Stimulated activated CD8-positive, alpha-beta memory T cell treated with anti-CD3 and anti-CD28 coated beads, Interleukin-15, amount 100 ng/mL, for 24 hours (primary cell): ENCODE results near the gene KANSL3.
"Not testable (repeated sequence)": the region's sequence is repeated elsewhere in the genome, so short reads cannot be mapped to it uniquely, and the experiment has no call there.

Experiments
- DNase-seq: peaks from one replicate; pipeline ENCODE4 v3.0.0-alpha.2; 2020; ENCODE audit warnings: low read depth

The KANSL3 gene

GRCh38 chr2:96654791-96655190 lies 16.7 kb upstream of the KANSL3 start:
- not testable (repeated sequence) for DNase-seq

GRCh38 chr2:96651793-96652192 lies 13.7 kb upstream of the KANSL3 start:
- no peak for DNase-seq

- DNase-seq = no peak
Measured at GRCh38 chr2:96649342-96649741, 11.2 kb upstream of the KANSL3 start.

GRCh38 chr2:96648306-96648930 lies 10.3 kb upstream of the KANSL3 start:
- no peak for DNase-seq

- DNase-seq = no peak
Measured at GRCh38 chr2:96647681-96648080, 9.6 kb upstream of the KANSL3 start.

GRCh38 chr2:96642564-96643360 lies 4.7 kb upstream of the KANSL3 start, which contains the start of gene FER1L5:
Gene FER1L5 (plus strand): TSS chr2:96642764. CDS start chr2:96642837, 73 bp downstream.
- no peak for DNase-seq

GRCh38 chr2:96637385-96638143 lies 548 bp downstream of the KANSL3 start:
- DNase-seq = peak; percentile 61

GRCh38 chr2:96636551-96637171 lies 1.5 kb downstream of the KANSL3 start:
- DNase-seq = no peak

GRCh38 chr2:96633641-96634040 lies 4.5 kb downstream of the KANSL3 start:
- DNase-seq = no peak

GRCh38 chr2:96631804-96632435 lies 6.2 kb downstream of the KANSL3 start:
- no peak for DNase-seq

- DNase-seq = no peak
Measured at GRCh38 chr2:96626553-96626942, 11.6 kb downstream of the KANSL3 start.

GRCh38 chr2:96625571-96626552 lies 12.2 kb downstream of the KANSL3 start:
- no peak for DNase-seq

GRCh38 chr2:96623116-96623515 lies 15.0 kb downstream of the KANSL3 start:
- DNase-seq = no peak

- DNase-seq = no peak
Measured at GRCh38 chr2:96622544-96622943, 15.6 kb downstream of the KANSL3 start.

GRCh38 chr2:96618596-96619283 lies 19.4 kb downstream of the KANSL3 start:
- no peak for DNase-seq

GRCh38 chr2:96617012-96617411 lies 21.1 kb downstream of the KANSL3 start:
- no peak for DNase-seq

- no peak for DNase-seq
Measured at GRCh38 chr2:96616535-96616934, 21.6 kb downstream of the KANSL3 start.

- no peak for DNase-seq
Measured at GRCh38 chr2:96616128-96616527, 22.0 kb downstream of the KANSL3 start.

- no peak for DNase-seq
Measured at GRCh38 chr2:96608469-96609455, 29.4 kb downstream of the KANSL3 start.
